ENCODE measurements around the gene CPPED1.

- TF ChIP-seq POLR2A (IDR thresholded peaks at IDR 0.05): no peak
- no peak for TF ChIP-seq EP300 (IDR thresholded peaks at IDR 0.05)
- TF ChIP-seq CTCF (IDR thresholded peaks at IDR 0.05): no peak
Observed at GRCh38 chr16:12828206-12828605, 24.5 kb upstream of the CPPED1 start.

Measured in tibial nerve (tissue), 4 donors.